A549 (cell line): ENCODE measurements around the gene TTF1. TPM values are rescaled to one million over a fixed set of nuclear protein-coding genes. Genes with fewer than 3 reads are reported as not detected.

ENCODE experiments used
- ATAC-seq, 2 experiments: fragments of 200-7000 bp in 1 of 2; fragments of >200 bp in 1 of 2; cut with Nextera tagmentation in 1 of 2; cut with Tn5 transposase in 1 of 2; 3 replicates each; pipeline versions ENCODE4 v1.8.0 to v1.9.1; 2018 to 2020; ENCODE audit warnings: mild to moderate bottlenecking in 1 of 2, moderate library complexity in 1 of 2
- CTCF ChIA-PET: fragments of 300-600 bp; sonication (Branson Sonifier 250); formaldehyde crosslinking; extraction: SDS; loops from one replicate; lab custom pipeline; 2021; ENCODE audit warnings: antibody characterized with exemption, inconsistent platforms; lab: Yijun Ruan, JAX
- POLR2A ChIA-PET: fragments of 350-600 bp; formaldehyde crosslinking; extraction: SDS; loops from one replicate; lab custom pipeline; 2021; ENCODE audit warnings: antibody characterized with exemption, inconsistent platforms; lab: Yijun Ruan, JAX
- DNase-seq, 2 experiments: peaks; one replicate each; pipeline versions ENCODE4 v3.0.0 to v3.0.0-alpha.2; 2011 to 2016; ENCODE audit warnings: low read depth in 1 of 2, low spot score in 1 of 2
- FAIRE-seq: peaks from 2 replicates; lab custom pipeline; 2011; peaks lifted over from hg19 to GRCh38; lab: Jason Lieb, UNC
- H3K27ac ChIP-seq, 2 experiments: fragments of >200 bp; sonication (Bioruptor Twin); formaldehyde crosslinking; 3 replicates each; pipeline ENCODE4 v1.5.1; 2016 to 2017
- H3K4me1 ChIP-seq: fragments of >200 bp; sonication (Bioruptor Twin); formaldehyde crosslinking; 3 replicates; pipeline ENCODE4 v1.6.1; 2016
- H3K4me2 ChIP-seq: fragments of >200 bp; sonication (Bioruptor Twin); formaldehyde crosslinking; 3 replicates; pipeline ENCODE4 v1.6.1; 2016
- H3K4me3 ChIP-seq: fragments of >200 bp; sonication (Bioruptor Twin); formaldehyde crosslinking; 3 replicates; pipeline ENCODE4 v1.5.1; 2016
- H3K9me3 ChIP-seq: fragments of >200 bp; sonication (Bioruptor Twin); formaldehyde crosslinking; 3 replicates; pipeline ENCODE4 v1.6.1; 2016
- CHD4 ChIP-seq: fragments of 200-600 bp; sonication (generic); IDR thresholded peaks from 2 replicates; pipeline ENCODE4 v1.6.1; 2016; ENCODE audit warnings: antibody characterized with exemption, mild to moderate bottlenecking, borderline replicate concordance
- ELK1 ChIP-seq: fragments of 150-350 bp; IDR thresholded peaks from 2 replicates; pipeline ENCODE4 v1.6.1; 2014; ENCODE audit warnings: low read depth, mild to moderate bottlenecking, low read length
- EP300 ChIP-seq, 2 experiments: fragments of >200 bp; sonication (Bioruptor Twin); formaldehyde crosslinking; IDR thresholded peaks; 2 replicates in 1 of 2; 3 replicates in 1 of 2; pipeline ENCODE4 v1.6.1; 2016 to 2017
- FOSB ChIP-seq: fragments of 250-450 bp; sonication (Bioruptor Pico); IDR thresholded peaks from 2 replicates; pipeline ENCODE4 v1.5.0; 2020; ENCODE audit warnings: mild to moderate bottlenecking, moderate library complexity
- FOSL2 ChIP-seq, 2 experiments: fragments of 450-650 bp in 1 of 2; fragments of >200 bp in 1 of 2; sonication (Bioruptor Twin) in 1 of 2; formaldehyde crosslinking; IDR thresholded peaks; 2 replicates each; pipeline versions ENCODE4 v1.5.0 to v1.6.1; 2016 to 2020; ENCODE audit warnings: mild to moderate bottlenecking in 1 of 2, moderate library complexity in 1 of 2
- FOXS1 ChIP-seq: fragments of 250-450 bp; sonication (Bioruptor Pico); IDR thresholded peaks from 2 replicates; pipeline ENCODE4 v1.5.0; 2020; ENCODE audit warnings: mild to moderate bottlenecking, moderate library complexity
- GATA3 ChIP-seq: IDR thresholded peaks from 2 replicates; pipeline ENCODE4 v1.6.1; 2012; ENCODE audit warnings: borderline replicate concordance
- HMGXB4 ChIP-seq: fragments of 250-450 bp; sonication (Bioruptor Pico); IDR thresholded peaks from 2 replicates; pipeline ENCODE4 v1.5.0; 2021; ENCODE audit warnings: mild to moderate bottlenecking, moderate library complexity, borderline replicate concordance
- JUNB ChIP-seq: fragments of >200 bp; sonication (Bioruptor Twin); formaldehyde crosslinking; IDR thresholded peaks from 2 replicates; pipeline ENCODE4 v1.6.1; 2016
- MAFK ChIP-seq: fragments of 450-650 bp; IDR thresholded peaks from 2 replicates; pipeline ENCODE4 v1.6.1; 2014; ENCODE audit not compliant: partially characterized antibody
- NR3C1 ChIP-seq: fragments of >200 bp; sonication (Bioruptor Twin); formaldehyde crosslinking; IDR thresholded peaks from 3 replicates; pipeline ENCODE4 v1.6.1; 2017
- PBX3 ChIP-seq: IDR thresholded peaks from 2 replicates; pipeline ENCODE4 v1.6.1; 2012
- SMC3 ChIP-seq: fragments of >200 bp; sonication (Bioruptor Twin); formaldehyde crosslinking; IDR thresholded peaks from 3 replicates; pipeline ENCODE4 v1.6.1; 2018; ENCODE audit warnings: inconsistent platforms
- TFCP2L1 ChIP-seq: fragments of 250-450 bp; sonication (Bioruptor Pico); IDR thresholded peaks from 2 replicates; pipeline ENCODE4 v1.5.0; 2021; ENCODE audit warnings: mild to moderate bottlenecking
- ZFP36 ChIP-seq: fragments of 450-650 bp; IDR thresholded peaks from 2 replicates; pipeline ENCODE4 v1.6.1; 2014; ENCODE audit warnings: borderline replicate concordance; ENCODE audit not compliant: partially characterized antibody
- ZNF302 ChIP-seq: fragments of 250-450 bp; sonication (Bioruptor Pico); IDR thresholded peaks from 2 replicates; pipeline ENCODE4 v1.9.0; 2021; ENCODE audit warnings: inconsistent platforms, mild to moderate bottlenecking, moderate library complexity
- ZSCAN20 ChIP-seq: fragments of 250-450 bp; sonication (Bioruptor Pico); IDR thresholded peaks from 2 replicates; pipeline ENCODE4 v1.8.0; 2022; ENCODE audit warnings: mild to moderate bottlenecking, moderate library complexity
- WGBS: methylation state at CpG from one replicate; pipeline ENCODE4 v1.1.6; 2017; ENCODE audit errors: missing lambda C conversion rate; 5-methylcytosine and 5-hydroxymethylcytosine counted together
- polyA plus RNA-seq, 4 experiments: library from polyadenylated mRNA; depleted of rRNA in 3 of 4; stranded (reverse); fragments of >200 nt; fragmentation: RNase III in 1 of 4; extraction: RNeasy Plus Mini Kit Qiagen cat#74134 plus additional on column Dnase treatment in 1 of 4; gene quantifications; 2 replicates in 3 of 4; 3 replicates in 1 of 4; pipeline ENCODE4 v1.2.3, GENCODE V29; 2011 to 2017
- TF ChIP-seq, protein P1 (sequence below): fragments of 250-450 bp; sonication (Bioruptor Pico); IDR thresholded peaks from 2 replicates; pipeline ENCODE4 v1.5.0; 2020; ENCODE audit warnings: low read depth, mild to moderate bottlenecking, moderate library complexity
- TF ChIP-seq, protein P2 (sequence below): IDR thresholded peaks from 2 replicates; pipeline ENCODE4 v1.6.1; 2012
- TF ChIP-seq, protein P3 (sequence below): fragments of 450-650 bp; IDR thresholded peaks from 2 replicates; pipeline ENCODE4 v1.6.1; 2014; ENCODE audit warnings: antibody characterized with exemption

The TTF1 gene
- polyA plus RNA-seq, 2 of the 4 experiments (the other 2 are of a cell fraction) = 11.4 to 16.0 TPM

GRCh38 chr9:132395560-132395959, 11.1 kb downstream of the TTF1 start:
- POLR2A ChIA-PET = interaction anchor here (1.8 kb wide), 1 partner anchor 41 kb away, joined by 4 read pairs; the partner anchor contains the start of gene SETX
- 94% methylated on average over 11 of the region's 11 CpGs for WGBS

GRCh38 chr9:132391449-132391848, 15.2 kb downstream of the TTF1 start:
- H3K4me1 ChIP-seq = no peaks in the 10 kb centered on the region
- FAIRE-seq (no peak), ATAC-seq (no peak), DNase-seq (no peak)
- no peak overlapping the region for H3K4me2 ChIP-seq
- WGBS = 88% methylated on average over 11 of the region's 11 CpGs
- ChIA-PET CTCF (interaction anchor here (0.7 to 1.1 kb wide), 2 partner anchors 20 to 515 kb away, joined by 3 read pairs; no protein-coding TSS in a partner anchor), POLR2A (no interaction called here)
- TF ChIP-seq FOXS1 (CRISPR knock-in tag) = no peak
- TF ChIP-seq, protein P1, sequence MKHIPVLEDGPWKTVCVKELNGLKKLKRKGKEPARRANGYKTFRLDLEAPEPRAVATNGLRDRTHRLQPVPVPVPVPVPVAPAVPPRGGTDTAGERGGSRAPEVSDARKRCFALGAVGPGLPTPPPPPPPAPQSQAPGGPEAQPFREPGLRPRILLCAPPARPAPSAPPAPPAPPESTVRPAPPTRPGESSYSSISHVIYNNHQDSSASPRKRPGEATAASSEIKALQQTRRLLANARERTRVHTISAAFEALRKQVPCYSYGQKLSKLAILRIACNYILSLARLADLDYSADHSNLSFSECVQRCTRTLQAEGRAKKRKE (CRISPR knock-in tag) = no peak
- TF ChIP-seq MAFK = no peak
- TF ChIP-seq SMC3 = no peak
- TF ChIP-seq EP300 (IDR thresholded peaks at IDR 0.05) = no peak
- no peak for TF ChIP-seq GATA3
- TF ChIP-seq TFCP2L1 (CRISPR knock-in tag) = no peak
- TF ChIP-seq FOSB (CRISPR knock-in tag) = no peak
- TF ChIP-seq ELK1 = no peak
- no peak for TF ChIP-seq FOSL2 (IDR thresholded peaks at IDR 0.05)
- no peak for TF ChIP-seq FOSL2 (CRISPR knock-in tag; IDR thresholded peaks at IDR 0.05)
- TF ChIP-seq ZNF302 (CRISPR knock-in tag) = no peak
- TF ChIP-seq, protein P2, sequence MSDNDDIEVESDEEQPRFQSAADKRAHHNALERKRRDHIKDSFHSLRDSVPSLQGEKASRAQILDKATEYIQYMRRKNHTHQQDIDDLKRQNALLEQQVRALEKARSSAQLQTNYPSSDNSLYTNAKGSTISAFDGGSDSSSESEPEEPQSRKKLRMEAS = no peak
- TF ChIP-seq CHD4 = no peak
- no peak for TF ChIP-seq HMGXB4 (CRISPR knock-in tag)
- no peak overlapping the region for H3K4me3 ChIP-seq
- H3K27ac ChIP-seq = no peak overlapping the region
- no peaks in the 10 kb centered on the region for H3K9me3 ChIP-seq

More at GRCh38 chr9:132395560-132395959, 11.1 kb downstream of the TTF1 start:
- no peak for ATAC-seq
- no peaks in the 10 kb centered on the region for H3K4me1 ChIP-seq
- H3K9me3 ChIP-seq = no peaks in the 10 kb centered on the region
- no peak overlapping the region for H3K4me3 ChIP-seq
- no peak overlapping the region for H3K27ac ChIP-seq
- DNase-seq = no peak
- CTCF ChIA-PET = interaction anchor here (1.3 kb wide), 1 partner anchor 112 kb away, joined by 4 read pairs; no protein-coding TSS in a partner anchor
- no peak for FAIRE-seq
- H3K4me2 ChIP-seq = no peak overlapping the region
- no peak for TF ChIP-seq PBX3
- TF ChIP-seq, protein P3, sequence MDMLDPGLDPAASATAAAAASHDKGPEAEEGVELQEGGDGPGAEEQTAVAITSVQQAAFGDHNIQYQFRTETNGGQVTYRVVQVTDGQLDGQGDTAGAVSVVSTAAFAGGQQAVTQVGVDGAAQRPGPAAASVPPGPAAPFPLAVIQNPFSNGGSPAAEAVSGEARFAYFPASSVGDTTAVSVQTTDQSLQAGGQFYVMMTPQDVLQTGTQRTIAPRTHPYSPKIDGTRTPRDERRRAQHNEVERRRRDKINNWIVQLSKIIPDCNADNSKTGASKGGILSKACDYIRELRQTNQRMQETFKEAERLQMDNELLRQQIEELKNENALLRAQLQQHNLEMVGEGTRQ = no peak

DNA sequence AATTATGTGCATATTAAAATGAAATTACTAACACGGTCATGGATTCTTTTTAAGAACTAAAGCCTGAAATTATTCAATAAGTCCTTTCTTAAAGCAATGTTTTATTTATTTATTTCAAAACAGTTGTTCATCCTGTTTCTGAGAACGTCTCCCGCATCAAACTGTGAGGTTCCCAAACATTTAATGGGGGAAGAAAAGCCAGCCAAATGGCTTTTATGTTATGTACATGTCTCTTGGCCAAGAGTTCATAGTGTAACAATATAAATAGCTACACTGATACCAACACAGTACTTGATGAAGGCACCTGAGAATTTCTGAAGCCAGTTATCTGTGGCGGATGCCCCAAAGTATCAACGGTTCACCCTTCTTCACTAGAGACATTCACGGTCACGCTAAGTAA, 15.7 kb downstream of the TTF1 start:
- CTCF ChIA-PET = no interaction called here
- DNase-seq (no peak), ATAC-seq (no peak), FAIRE-seq (no peak)
- POLR2A ChIA-PET = no interaction called here
- 78% methylated on average over 7 of the region's 7 CpGs for WGBS
- no peaks in the 10 kb centered on the region for H3K4me1 ChIP-seq
- no peak overlapping the region for H3K4me2 ChIP-seq
- H3K4me3 ChIP-seq = no peak overlapping the region
- H3K27ac ChIP-seq = no peak overlapping the region
- H3K9me3 ChIP-seq = no peaks in the 10 kb centered on the region
- TF ChIP-seq CHD4 (no peak), ZSCAN20 (CRISPR knock-in tag) (no peak), FOXS1 (CRISPR knock-in tag) (no peak), NR3C1 (no peak), TFCP2L1 (CRISPR knock-in tag) (no peak), HMGXB4 (CRISPR knock-in tag) (no peak), ZFP36 (no peak), MAFK (no peak), JUNB (no peak)
- TF ChIP-seq, protein P2 = no peak
- TF ChIP-seq, protein P3 = no peak
